ENCODE measurements around the gene HS3ST3A1.
"Not testable (repeated sequence)": the region's sequence is repeated elsewhere in the genome, so short reads cannot be mapped to it uniquely, and the experiment has no call there.

Gene HS3ST3A1

GRCh38 chr17:13496553-13497056 is 105.1 kb downstream of the HS3ST3A1 start:
- not testable (repeated sequence) for DNase-seq (ENCODE audit: low read depth in 1 of 2, low spot score in 1 of 2)

- no peak for DNase-seq (ENCODE audit: low read depth in 1 of 2, low spot score in 1 of 2)
These were observed 106.3 kb downstream of the HS3ST3A1 start for GRCh38 chr17:13495423-13495822.

DNA sequence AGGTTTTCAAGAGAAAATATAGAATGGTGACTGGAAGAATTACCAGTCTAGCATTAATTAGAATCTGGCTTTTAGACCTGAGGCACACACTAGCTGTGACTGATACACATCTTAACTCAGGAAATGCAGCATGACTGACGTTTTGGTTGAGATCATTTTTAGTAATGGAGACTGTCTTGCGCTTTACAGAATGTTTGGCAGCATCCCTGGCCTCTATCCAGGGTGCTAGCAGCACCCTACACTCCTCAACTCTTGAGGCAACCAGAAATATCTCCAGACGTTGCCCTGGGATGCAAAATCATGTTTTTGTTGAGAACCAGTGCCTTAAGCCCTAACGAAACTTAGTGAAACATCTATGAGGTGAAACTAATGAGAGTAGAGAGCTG is 109.0 kb downstream of the HS3ST3A1 start:
- DNase-seq (ENCODE audit: low read depth in 1 of 2, low spot score in 1 of 2), result no peak

DNA sequence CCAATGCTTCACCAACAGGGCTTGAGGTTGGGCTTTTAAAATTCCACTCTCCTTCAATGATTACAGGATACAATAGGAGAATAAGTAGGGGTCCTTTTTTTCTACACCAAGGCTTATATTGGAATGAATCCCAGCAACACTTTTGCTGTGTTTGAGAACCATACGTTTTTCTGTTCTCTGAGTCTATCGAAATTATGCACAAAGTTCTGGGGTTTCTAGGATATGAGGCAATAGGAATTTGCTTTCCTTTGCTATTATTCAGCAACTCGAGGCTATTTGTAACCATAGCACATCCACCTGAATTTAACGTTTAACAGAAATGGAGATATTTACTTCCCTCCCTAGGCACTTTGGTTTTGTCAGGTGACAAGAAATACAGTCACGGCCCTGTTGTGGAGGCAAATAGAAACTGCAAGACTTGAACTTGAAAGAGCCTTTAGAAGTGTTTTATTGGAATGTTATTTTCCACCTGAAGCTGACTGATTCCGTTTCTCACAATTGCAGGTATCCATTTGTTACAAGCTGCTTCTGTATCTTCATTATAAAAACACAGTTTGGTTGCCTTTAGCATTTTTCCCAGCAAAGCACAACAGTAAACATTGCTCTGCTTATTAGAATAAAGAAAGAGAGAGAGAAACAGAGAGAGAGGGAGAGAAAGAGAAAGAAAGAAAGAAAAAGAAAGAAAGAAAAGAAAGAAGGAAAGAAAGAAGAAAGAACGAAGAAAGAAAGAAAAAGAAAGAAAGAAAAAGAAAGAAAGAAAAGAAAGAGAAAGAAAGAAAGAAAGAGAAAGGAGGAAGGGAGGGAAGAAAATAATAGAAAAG is 109.6 kb downstream of the HS3ST3A1 start:
- no peak for DNase-seq (ENCODE audit: low read depth in 1 of 2, low spot score in 1 of 2)

- DNase-seq (ENCODE audit: low read depth in 1 of 2, low spot score in 1 of 2), result no peak
These were observed 110.2 kb downstream of the HS3ST3A1 start for GRCh38 chr17:13491491-13491890.

- no peak for DNase-seq (ENCODE audit: low read depth in 1 of 2, low spot score in 1 of 2)
These were observed 110.7 kb downstream of the HS3ST3A1 start for GRCh38 chr17:13490906-13491482.

DNA sequence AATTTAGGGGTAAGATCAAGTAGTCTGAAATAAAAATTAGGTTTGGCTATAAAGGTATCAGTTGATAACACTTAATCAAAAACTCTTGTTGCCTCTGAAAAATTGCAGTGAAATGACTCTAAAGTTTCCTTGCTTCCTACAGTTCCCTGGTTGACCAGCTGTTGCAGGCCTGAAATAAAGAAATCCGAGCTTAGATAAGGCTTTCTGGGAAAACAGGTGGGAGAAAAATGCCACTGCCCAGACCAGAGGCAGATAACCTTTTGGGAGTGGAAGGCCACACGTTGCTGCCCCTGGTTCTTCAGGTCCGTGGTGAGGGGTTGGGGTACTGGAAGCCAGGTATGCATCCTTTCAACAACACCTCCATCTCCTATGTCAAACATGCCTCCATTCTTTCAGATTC is 111.3 kb downstream of the HS3ST3A1 start:
- no peak for DNase-seq (ENCODE audit: low read depth in 1 of 2, low spot score in 1 of 2)

DNA sequence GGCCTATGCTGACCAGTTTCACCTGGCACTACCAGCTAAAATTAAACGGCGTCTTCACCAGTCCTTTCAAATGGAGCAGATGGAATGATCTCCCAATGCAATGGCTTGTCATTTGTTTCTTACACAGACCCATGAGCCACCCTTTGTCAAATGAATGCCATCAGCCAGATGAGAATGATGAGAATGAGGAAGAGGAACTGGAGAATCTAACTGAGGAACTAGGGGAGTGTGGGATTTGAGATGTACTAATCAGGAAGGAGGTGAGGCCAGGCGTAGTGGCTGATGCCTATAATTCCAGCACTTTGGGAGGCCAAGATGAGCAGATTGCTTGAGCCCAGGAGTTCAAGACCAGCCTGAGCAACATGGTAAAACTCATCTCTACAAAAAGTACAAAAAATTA is 116.4 kb downstream of the HS3ST3A1 start:
- DNase-seq (ENCODE audit: low read depth in 1 of 2, low spot score in 1 of 2), result no peak

DNA sequence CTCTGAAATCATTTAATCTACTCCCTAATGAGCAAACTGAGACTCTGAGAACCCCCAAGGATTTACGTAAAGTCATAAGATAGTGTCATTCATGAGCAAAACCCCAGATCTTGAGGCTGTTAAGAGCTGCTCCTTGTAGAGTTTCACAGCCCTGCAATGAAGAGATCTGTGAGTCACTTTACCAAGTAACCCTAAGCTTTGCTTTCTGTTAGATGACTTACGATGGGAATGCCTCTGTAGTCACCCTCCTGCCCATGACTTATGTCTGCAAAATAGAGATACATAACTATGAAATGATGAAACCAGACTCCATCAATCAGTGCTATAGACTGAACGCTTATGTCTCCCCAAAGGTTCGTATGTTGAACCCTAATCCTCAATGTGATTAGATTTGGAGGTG is 117.7 kb downstream of the HS3ST3A1 start:
- no peak for DNase-seq (ENCODE audit: low read depth in 1 of 2, low spot score in 1 of 2)

- no peak for DNase-seq (ENCODE audit: low read depth in 1 of 2, low spot score in 1 of 2)
These were observed 120.9 kb downstream of the HS3ST3A1 start for GRCh38 chr17:13480877-13481276.

- no peak for DNase-seq (ENCODE audit: low read depth in 1 of 2, low spot score in 1 of 2)
These were observed 123.4 kb downstream of the HS3ST3A1 start for GRCh38 chr17:13478326-13478830.

DNA sequence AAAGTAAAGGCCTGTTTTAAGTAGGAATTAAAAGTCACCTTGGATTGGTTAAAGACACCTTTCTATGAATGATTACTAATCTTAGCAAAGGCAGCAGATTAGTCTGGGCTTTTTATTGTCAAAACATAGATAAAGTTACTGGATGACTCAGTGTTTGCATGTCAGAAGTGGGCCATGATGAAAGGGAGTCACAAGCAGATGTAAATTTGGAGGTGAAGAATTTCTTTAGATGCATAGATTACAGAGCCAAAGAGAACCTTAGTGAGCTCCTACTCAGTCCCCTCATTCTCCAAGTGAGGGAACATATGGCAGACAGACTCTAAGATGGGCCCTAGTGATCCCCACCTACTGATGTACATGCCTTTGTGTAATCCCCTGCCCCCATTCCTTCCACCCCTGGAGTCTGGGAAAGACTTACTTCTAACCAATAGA is 124.5 kb downstream of the HS3ST3A1 start:
- no peak for DNase-seq (ENCODE audit: low read depth in 1 of 2, low spot score in 1 of 2)

- DNase-seq (ENCODE audit: low read depth in 1 of 2, low spot score in 1 of 2), result no peak
These were observed 125.0 kb downstream of the HS3ST3A1 start for GRCh38 chr17:13476720-13477119.

- no peak for DNase-seq (ENCODE audit: low read depth in 1 of 2, low spot score in 1 of 2)
These were observed 126.0 kb downstream of the HS3ST3A1 start for GRCh38 chr17:13475574-13476223.

GRCh38 chr17:13474073-13474800 is 127.5 kb downstream of the HS3ST3A1 start:
- no peak for DNase-seq (ENCODE audit: low read depth in 1 of 2, low spot score in 1 of 2)

DNA sequence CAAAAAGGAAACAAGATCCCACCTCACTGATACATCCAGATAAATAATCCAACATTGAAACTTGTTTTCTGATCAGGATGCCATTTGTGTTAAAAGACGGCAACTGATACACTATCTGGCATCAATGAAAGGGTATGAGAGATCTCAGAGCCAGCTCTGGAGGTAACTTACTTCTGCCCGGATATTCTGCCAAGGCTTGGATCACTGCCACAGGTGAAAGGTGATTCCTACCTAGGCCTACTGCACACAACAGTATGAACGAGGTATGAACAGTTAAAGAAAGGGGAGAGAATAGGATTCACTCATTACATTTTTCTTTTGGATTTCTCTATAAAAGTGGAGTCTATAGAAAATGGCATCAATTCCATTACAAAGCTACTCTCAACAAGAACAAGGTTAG is 136.1 kb downstream of the HS3ST3A1 start:
- DNase-seq (ENCODE audit: low read depth in 1 of 2, low spot score in 1 of 2), result no peak

DNA sequence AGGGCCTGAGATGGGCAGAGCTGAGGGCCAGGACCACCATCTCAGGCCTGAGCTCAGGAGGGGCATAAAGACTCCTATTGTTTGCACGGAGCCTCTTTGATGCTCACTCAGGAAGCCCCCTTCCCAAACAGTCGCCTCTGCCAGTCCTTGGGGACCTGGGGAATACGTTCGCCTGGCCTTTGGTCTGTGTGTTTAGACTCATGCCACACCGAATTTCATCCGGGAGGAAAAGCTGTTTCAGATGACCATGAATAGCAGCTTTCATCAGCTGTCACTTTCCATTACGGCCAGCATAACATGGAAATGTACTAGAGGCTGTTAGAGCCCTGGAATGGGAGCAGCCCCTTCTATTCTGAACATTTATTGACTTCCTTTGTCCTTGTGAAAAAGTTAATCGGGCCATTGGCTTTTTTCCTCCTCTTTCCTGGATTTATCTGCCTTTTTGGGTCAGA is 139.0 kb downstream of the HS3ST3A1 start:
- no peak for DNase-seq (ENCODE audit: low read depth in 1 of 2, low spot score in 1 of 2)

DNA sequence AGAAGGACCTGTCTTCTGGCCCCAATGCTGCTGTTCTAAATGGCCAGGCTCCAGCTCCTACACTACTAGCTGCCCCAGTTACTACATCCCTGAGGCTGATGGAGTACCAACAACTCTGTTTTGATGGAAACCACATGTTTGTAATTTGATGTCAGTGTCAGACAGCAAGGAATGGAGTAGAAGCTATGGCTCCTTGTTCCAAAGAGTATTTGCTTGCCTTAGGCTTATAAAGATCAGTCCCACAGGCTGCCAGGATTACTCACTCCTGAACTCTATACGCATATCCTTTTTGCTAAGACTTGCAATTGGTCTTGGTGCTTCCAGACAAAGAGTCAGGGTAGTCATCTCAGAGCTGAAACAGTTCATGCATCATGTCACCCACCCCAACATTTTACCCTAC is 139.6 kb downstream of the HS3ST3A1 start:
- no peak for DNase-seq (ENCODE audit: low read depth in 1 of 2, low spot score in 1 of 2)

- no peak for DNase-seq (ENCODE audit: low read depth in 1 of 2, low spot score in 1 of 2)
These were observed 141.3 kb downstream of the HS3ST3A1 start for GRCh38 chr17:13460261-13461000.

- DNase-seq (ENCODE audit: low read depth in 1 of 2, low spot score in 1 of 2), result no peak
These were observed 143.9 kb downstream of the HS3ST3A1 start for GRCh38 chr17:13457783-13458182.

Data from activated CD4-positive, alpha-beta T cell treated with anti-CD3 and anti-CD28 coated beads, Interleukin-2, amount 50 U/mL, for 24 hours (primary cell).